HPDE6-E6E7 (cell line): ENCODE measurements around the gene BAG5.

Experiments used
- DNase-seq: peaks from one replicate; pipeline ENCODE4 v3.0.0; 2011; ENCODE audit warnings: missing footprints; ENCODE audit errors: extremely low spot score

Gene BAG5

DNA sequence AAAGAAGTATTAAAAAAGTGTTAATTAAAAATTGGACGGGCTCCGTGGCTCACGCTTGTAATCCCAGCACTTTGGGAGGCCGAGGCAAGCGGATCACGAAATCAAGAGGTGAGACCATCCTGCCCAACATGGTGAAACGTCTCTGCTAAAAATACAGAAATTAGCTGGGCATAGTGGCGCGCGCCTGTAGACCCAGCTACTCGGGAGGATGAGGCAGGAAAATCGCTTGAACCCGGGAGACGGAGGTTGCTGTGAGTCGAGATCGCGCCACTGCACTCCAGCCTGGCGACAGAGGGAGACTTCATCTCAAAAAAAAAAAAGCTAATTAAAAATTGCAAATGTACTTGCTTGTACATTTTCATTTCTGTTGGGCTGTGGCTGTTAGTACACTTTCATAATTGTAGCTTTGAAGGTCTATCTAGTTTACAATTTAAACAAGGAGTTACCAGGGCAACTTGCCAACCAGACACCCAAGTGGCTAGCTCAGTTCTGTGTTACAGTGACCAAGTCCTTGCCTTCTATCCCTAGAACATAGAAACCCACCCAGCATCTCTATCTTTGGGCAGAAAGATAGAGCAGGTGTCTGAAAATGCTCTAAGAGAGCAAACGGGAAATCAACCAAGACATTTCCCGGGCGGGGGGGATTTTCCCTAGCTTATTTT is 1.5 kb upstream of the BAG5 start:
- no peak for DNase-seq

DNA sequence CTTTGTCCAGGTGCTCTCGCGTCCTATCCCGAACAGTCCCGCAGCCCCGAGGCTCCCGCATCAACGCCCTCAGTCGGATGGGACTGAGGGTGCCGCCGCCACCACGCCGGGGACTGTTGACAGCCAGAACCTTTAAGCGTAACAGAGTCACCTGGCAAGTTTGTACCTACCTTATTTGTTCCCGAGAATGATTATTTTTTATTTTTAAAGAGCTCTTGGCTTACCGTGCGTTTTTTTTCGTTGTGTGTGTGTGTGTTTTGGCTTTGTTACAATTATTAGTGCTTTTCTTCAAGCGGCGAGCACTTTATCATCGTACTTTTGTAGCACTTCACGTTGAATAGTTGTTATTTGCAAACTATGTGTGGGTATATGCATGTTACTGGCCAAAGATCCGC is 766 bp upstream of the BAG5 start:
- no peak for DNase-seq

DNA sequence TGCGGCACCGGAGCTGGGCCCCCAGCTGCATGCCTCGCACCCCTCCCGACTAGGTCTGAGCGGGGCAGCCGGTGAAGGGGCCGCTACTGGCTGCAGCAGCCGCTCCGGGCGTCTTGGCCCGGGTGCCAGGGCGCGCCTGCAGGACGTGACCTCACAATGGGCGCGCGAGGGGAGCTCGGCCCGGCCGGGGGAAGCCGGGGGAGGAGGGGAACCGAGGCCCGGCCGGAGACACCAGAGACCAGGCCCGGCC is 353 bp downstream of the BAG5 start:
- DNase-seq: peak; percentile 62

DNA sequence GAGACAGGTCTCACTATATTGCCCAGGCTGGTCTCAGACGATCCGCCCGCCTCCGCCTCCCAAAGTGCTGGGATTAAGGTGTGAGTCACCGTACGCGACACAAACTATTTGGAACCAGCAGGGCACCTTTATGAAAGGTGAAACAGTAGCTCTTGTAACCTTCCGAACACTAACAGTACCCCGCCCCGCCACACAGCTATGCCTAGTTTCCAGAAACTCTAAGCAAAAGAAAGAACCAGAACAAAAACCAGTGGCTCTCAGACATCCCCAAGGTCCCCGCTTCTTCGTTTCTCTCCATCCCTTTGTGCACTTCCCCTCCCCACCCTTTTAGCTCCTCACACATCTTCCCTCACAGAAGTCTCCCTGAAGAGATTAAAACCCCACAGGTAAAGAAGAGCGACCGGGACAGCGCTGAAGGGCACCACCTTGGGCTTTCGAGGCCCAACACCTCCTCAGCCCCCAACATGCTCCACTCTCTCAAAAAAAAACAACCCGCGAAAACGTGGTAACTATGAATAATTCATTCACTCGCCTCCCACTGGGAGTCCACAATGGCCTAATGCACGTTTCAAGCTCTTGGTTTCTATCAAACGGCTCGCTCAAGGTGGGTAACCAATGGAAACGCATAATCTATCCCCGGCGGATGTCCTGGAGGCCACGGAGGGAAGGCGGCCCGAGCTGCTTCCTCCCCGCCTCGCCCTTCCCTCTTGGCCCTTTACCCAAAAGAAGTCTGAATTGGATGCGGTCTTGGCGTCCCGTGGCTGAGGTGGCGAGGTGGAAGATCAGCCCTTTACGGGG is 877 bp downstream of the BAG5 start:
- peak; percentile 28 for DNase-seq

DNA sequence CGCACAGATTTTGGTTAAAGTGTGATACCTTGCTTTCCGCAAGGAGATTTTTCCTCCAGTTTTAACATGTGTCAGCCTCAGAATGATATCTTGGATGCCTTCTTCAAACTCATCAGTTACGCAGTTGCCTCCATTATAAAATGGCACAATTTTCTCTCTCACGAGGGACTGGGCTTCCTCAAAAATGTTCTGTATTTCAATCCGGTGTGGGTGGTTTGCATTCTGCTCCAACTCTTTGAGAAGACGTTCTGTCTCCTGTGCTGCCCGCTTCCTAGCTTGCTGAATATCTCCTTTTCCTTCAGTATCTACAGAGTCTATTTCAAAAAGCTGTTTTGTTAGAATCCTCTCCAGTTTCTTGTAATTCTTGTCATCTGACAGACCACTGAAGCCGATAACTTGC is 1.8 kb downstream of the BAG5 start:
- no peak for DNase-seq

DNA sequence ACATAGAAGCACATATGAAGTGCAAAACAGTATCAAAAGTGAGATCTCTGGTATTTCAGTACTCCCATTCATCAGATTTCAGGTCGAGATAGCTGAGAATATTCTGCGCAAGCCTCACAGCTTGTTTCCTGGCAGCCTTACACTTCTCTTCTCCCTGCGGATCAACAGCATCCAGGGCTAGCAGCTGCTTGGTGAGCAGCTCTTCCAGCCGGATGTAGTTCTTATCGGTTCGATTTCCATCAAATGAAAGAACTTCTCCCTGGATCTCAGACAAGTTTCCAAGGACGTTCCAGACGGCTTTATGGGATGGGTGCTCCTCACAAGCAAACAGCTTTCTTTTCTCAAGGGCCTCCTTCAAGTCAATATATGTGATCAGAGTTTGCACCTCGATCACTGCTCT is 2.7 kb downstream of the BAG5 start:
- DNase-seq: no peak

DNA sequence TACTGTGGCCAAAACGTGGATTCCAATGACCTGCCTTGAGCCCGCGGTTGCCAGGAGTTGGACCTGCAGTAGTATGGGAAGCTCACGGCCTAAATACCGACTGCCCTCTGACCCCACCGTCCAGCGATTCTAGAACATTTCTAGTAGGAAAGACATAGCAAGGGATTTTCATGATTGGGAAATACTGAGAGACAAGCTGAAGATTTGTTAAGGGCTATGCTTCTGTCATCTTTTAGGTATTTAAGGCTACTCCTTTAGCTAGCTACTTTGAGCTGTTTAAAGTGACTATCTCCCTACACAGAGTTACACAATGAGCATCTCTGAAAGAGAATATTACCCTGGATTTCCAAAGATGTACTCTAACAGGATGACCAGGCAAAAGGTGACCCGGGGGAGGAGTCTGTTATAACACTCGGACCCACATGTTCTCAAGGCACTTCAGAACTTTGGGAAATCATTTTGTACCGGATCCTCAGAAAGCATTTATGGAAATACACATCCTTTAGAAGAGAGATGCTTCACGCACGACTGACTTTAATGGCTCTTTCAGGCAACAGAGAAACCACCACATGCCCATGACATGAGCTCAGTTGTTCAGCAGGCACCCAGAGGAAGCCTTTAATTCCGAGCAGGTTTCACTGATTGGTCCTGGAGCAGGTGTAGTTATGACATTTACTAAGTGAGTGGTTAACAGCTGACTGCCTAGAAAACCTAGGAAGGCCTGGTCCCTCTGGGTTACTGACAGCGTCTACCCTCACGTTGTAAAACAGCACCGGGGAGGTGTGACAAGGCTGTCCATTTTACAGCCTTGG is 4.2 kb downstream of the BAG5 start:
- DNase-seq: no peak

DNA sequence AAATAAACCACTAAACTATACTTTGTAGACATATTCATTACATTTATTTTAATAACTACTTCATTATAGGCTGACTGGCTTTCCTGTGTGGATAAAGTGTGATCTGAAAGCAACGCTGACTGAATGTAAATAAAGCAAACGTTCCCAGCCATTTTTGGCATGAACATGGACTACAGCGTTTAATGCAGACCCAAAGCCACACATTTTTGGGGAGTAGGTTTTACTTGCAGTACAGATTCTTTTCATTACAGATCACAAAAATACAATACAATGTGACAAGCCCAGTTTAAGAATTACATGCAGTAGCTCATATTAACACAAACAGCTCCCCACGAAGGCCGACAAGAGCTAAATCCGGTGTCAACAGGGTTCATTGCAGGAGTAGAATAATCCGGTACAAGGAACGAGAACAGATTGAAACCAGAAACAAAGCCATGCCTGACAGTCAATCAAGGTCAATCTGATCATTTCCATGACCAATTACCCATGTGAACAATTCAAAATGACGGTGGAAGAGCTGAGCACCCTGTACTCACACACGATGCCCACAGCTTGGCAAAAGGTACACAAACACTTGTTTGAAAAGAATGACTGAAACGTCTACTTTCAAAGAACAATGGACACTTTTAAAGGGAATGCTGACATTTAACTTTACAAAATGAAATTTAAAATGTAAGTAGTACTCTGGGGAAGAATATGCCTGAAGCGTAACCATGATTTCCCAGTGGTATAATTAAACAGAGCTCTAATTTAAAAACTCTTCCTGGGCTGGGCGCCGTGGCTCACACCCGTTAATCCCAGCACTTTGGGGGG is 5.3 kb downstream of the BAG5 start:
- DNase-seq: no peak

DNA sequence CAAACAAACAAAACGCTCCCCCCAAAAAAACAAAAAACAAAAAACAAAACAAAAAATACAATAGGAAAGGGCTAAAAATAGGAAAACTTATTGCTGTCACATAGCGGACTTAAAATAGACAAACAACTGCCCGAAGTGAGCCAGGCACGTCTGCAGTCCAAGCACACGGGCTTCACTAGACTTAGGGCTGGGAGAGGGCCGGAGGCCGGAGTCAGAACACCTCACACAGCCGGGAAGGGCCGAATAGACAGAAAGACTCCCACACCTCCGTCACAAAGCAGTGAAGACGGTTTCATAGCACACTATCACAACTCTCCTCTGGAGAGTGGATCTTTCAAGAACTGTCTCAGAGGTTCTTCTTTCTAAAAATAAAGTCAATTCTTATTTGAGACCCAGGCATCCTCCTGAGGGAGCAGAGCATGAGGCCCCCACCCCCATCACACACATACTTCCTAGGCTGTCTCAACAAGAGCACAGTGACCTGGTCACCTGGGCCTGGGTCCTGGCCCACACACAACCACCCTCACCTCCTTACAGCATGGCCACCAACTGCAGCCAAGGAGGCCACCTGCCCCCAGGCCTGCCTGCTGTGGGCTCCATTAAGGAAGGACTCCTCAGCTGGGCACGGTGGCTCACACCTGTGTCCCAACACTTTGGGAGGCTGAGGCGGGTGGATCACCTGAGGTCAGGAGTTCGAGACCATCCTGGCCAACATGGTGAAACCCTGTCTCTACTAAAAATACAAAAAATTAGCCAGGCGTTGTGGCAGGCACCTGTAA is 6.7 kb downstream of the BAG5 start:
- no peak for DNase-seq

DNA sequence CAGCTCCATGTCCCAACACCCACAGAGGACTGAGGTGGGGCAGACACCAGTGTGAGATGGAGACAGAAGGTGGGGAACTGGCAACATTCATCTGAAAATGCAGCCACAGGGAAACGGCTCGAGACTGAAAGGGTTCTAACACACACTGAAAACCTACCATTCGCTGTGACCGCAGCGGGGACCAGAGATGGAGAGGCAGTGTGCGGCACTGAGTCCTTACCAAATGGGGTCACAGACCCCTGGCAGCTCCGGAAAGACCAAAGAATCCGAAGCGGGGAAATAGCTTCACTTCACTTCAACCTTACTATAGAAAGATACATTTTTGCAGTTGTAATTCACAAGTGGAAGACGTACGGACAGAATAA is 9.6 kb downstream of the BAG5 start:
- DNase-seq: no peak

DNA sequence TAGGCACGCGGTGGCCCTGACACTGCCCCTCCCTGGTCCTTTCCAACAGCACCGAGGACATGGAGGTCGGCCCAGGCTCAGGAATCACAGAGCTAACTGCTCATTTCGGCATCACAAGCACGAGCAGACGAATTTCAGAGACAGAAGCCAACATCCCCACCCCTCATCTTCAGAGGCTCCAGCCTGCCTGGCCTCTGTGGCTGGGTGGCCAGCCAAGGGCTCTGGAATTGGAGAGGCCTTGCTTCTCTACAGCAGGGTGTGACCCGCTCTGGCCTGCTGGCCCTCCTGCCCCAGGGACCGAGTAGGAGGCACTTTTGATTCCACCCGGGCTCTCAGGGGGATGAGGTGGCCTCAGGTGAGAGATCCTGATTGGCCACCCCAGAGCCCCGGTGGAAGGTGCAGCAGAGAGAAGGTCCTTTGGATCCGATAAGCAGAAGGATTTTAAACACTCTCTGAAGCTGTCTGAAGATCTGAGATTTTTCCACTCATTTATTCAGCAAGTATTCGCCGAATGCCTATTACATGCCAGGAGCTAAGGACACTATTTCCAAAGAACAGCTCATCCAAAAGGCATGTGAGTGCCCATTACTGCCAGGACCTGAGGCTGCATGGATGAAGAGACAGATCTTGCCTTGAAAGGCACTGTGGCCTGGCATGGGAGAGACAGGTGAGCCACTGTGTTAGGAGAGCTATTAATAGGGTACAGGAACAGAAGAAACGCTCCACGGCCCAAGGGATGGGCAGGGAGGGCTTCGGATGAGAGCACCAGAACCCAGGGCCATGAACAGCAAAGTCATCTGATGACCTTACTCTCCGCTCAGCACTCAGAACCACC is 10.2 kb downstream of the BAG5 start:
- no peak for DNase-seq

DNA sequence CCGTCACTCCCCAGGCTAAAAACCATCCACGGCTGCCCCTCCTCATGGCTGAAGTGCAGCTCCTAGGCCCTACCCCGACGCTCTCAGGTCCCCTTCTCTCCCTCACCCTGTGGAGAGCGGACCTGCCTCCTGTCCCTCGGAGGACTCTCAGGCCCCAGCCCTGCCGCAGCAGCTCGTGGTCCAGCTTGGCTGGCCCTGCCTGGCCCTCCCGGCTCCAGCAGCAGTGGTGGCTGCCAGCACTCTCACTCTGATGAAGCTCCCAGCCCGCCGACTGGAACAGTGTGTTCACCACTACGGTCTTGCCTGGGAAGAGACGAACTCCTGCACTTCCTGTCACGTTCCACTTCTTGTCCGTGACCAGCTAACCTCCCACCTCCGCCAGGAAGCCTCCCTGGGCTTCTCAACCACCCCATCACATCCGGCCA is 11.1 kb downstream of the BAG5 start:
- DNase-seq: no peak

DNA sequence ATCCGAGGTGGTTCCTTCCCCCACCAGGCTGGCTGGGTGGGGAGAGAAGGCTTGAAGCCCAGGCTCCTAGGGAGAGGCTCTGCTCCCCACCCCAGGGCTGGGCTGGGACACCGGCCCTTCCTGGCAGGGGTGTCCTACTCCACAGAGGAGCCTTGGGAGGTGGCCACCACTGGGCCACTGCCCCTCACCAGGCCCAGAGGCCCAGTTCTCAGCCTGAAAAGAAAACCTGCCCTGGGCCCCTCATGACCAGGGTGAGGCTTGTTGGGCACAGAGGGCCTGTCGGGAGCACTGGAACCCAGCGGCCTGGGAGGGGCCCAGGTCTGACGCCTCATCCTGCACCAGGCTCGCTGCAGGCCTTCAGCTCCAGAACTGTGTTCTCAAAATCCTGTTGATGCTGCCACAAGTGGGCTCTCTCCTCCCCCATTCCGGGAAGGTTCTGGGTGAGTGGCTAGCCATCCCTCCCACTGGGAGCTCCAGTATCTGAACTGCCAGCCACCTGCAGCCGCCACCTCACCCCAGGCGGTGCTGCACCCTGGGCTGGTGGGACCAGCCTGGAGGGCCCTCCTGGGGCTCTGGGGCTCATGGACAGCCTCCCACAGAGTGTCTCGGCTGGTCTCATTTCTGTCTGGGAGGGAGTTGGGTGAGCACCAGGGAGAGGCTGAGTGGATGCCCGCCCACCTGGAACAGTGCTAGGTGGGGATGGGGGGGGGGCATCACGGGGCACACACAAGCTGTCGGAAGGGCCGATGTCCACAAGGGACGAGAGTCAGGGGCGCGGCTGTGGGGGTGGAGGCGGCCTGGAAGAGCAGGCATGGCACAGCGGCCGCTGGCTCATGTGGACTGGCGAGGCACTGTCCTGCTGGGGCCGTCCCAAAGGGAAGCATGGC is 11.8 kb downstream of the BAG5 start:
- no peak for DNase-seq

DNA sequence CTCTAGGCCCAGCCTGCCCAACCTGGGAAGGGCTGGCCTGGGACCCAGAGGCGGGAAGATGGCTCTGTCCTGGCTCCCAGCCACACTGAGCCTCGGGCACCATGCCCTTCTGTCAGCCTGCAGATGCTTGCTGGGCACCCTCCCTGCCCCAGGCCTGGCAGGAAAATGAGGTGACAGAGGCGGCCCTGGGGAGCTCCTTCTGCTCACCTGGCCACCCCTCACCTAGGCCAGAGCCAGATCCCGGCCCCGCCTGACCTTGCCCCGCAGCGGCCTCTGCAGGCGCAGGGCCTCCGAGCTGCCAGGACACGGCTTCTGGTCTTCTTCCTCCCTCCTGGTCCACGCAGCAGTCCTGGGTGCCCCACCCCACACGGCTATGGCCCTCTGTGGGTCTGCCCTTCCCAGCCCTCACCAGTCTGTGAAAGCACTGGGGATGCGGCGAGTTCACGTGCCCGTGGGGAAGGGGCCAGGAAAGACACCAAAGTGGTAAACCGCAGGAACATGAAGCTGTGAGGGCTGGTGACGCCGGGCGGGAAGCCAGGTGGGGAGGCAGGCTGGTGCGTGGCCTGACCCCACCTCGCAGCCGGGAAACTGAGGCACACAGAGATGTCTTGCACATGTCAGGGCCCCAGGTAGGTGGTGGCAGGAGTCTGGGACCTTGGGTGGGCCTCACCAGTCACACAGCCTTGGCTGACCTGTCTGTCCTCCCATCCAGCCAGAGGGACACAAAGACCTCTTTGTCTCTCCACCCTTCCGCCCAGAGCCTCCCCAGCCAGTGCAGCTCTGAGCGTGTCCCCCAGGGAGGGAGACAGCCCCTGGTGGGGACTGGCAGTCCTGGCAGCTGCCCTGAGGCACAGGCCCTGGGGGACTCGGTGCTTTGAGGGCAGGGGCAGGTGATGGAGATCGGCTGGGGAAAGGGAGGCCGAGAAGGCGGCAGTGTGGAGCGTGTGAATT is 12.8 kb downstream of the BAG5 start:
- no peak for DNase-seq

DNA sequence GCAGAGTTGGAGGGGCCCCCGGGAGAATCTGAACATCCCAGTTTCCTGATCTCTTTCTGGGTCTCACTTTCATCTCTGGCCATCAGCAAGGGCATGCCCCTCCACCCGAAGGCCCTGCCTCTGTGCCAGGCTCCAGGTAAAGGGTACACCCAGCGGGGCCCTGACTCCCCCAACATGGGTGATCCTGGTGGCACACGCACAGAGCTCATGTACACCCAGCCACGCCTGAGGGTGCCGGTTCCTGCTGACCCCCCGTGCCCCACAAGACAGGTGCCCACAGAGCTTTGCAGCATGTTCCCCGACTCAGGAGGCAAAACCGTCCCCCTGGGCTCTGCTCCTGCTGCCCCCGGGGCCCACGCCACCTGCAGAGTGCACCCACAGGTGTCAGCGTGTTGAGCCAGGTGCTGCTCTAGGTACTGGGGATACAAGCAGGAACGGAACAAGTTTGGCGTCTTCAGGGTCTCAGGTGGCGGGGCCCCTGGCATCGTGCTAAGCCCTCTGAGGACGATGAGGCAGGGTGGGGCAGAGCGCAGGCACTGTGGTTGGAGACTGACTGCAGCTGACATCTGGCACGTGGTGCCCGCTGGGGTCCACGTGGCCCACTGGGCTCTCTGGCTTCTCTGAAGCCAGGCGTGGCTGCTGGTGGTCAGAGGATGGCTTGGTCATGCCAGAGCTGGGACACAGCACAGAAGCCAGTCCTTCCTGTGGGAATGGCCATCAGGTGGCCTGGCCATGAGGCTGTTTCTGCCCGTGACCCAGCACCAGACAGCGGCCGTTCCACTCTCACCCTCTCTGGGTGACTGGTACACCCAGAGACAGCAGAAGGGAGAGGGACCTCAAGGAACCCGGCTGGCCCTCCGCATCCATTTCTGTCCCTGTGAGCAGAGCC is 13.8 kb downstream of the BAG5 start:
- DNase-seq: no peak

DNA sequence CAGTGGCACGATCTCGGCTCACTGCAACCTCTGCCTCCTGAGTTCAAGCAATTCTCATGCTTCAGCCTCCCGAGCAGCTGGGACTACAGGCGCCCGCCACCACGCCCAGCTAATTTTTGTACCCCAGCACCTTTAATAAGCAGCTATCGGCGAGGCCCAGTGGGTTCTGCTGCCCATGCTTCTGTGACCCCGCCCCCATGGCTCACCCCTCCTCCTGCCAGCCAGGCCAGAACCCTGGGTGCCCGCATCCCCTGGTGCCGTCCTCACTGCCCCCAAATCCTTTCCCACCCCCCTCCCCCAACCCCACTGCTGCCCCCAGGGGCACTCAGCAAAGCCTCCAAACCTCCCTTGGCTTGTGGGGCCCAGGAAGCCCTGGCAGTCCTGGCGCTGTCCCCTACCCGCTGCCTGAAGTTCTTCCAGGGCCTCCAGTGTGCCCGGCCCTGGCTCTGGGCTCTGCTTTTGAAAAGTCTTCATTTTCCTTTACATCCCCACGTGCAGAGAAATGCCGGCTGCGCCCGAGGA is 14.5 kb downstream of the BAG5 start:
- DNase-seq: no peak

DNA sequence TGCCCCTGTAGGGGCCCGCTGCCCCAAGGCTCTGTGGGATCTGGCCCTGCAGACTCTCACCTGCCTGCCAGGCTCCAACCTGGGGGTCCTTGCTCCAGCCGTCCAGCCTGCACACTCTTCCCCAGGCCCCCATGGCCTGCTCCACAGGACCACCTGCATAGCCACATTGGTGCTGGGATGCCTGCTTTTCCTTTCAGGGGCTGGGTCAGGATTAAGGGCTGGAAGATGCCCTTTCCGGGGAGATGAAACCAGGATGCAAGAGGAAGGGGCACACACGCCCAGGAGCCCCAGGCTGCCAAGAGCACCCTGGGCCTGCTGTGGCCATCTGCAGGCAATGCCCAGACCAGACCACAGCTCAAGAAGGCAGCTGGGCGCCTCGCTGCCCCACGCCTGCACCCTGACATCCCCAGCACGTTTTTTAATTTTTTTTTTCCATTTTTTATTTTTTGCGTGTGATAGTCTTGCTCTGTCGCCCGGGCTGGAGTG is 15.0 kb downstream of the BAG5 start:
- no peak for DNase-seq
